ENCODE measurements around the gene WASHC3. TPM values are rescaled to one million over a fixed set of nuclear protein-coding genes. Genes with fewer than 3 reads are reported as not detected.

Gene WASHC3
- total and polyA plus RNA-seq, 2 donors (not counting 3 experiments of a cell fraction or from before 2014, with no cell fraction given): 27.8 to 28.8 TPM

DNA sequence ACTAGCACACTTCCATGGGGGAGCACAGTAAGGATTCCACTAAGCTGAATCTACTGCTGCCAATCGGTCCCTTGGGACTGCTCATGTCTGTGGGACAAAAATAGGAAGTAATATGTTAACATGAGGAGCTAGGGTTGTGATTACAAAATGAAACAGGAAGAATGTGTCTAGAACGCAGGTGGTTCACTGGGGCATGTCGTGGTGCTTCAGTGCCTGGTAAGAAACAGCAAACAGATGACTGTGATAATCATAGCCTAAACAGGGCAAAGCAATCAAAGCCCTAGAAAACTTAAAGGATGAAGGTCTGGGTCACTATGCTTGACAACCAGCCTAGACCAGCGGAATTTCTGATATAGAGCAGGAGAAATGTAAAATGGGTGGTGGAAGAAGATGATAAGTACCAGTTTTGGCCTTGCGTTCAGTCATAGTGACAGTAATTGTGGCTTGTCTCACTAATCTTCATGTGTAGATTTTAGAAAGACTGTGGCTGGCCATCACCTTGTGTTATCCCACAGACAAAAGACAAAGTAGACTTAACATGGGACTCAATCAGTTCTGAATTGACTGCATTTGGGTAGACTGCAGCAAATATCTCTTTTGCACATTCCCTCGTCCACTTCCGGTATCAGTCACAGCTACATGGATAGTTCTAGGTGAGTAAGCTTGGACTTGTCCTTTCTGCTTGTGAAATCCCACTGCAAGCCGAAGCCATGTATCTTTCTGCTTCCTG, 51.4 kb downstream of the WASHC3 start:
- H4K20me1 ChIP-seq (replicated peaks; ENCODE audit: control insufficient read depth, extremely low read depth, insufficient read depth, low read length): no peaks in the 10 kb centered on the region
- no peak for FAIRE-seq
- H3K4me2 ChIP-seq (ENCODE audit: insufficient read depth, low read length): no peak overlapping the region
- dilution Hi-C loops (cut with MboI; ENCODE audit: extremely low pct_ligation_motif_present, low sequenced_read_pairs) (no loop called here), intact Hi-C loops (cut with micrococcal nuclease) (no loop called here)
- POLR2A ChIA-PET: no interaction called here
- H3K27ac ChIP-seq (ENCODE audit: insufficient read depth, low read depth, low read length): no peak overlapping the region
- H2AFZ ChIP-seq (ENCODE audit: low read depth, low read length): no peak overlapping the region
- no peaks in the 10 kb centered on the region for H3K4me1 ChIP-seq (ENCODE audit: control insufficient read depth, extremely low read depth, insufficient read depth, low read length)
- no peak overlapping the region for H3K9ac ChIP-seq (replicated peaks; ENCODE audit: extremely low read depth, insufficient read depth, low read length)
- BruUV-seq (replicated peaks): no TSS peak
- no peak overlapping the region for H3K4me3 ChIP-seq (replicated peaks in 1 of 3; ENCODE audit: insufficient read depth in 1 of 3, low read depth in 1 of 3, low read length in 3 of 3)
- CTCF ChIA-PET: no interaction called here
- no peaks in the 10 kb centered on the region for H3K27me3 ChIP-seq (ENCODE audit: control insufficient read depth in 2 of 2, insufficient read depth in 2 of 2, low read length in 2 of 2)
- no peaks in the 10 kb centered on the region for H3K79me2 ChIP-seq (ENCODE audit: control insufficient read depth, insufficient read depth, low read length)
- TF ChIP-seq FOS (IDR thresholded peaks at IDR 0.05; ENCODE audit: borderline replicate concordance, insufficient read depth, low read length) (no peak), POLR2A (IDR thresholded peaks at IDR 0.05; ENCODE audit: low read depth, low read length) (no peak), POLR2AphosphoS5 (IDR thresholded peaks at IDR 0.05; ENCODE audit: insufficient read depth, low read depth, low read length) (no peak), GATA2 (IDR thresholded peaks at IDR 0.05; ENCODE audit: insufficient read depth, insufficient read length, low read depth, low read length) (no peak), EZH2 (IDR thresholded peaks at IDR 0.05; ENCODE audit: borderline replicate concordance, low read depth, low read length, severe bottlenecking) (no peak), MYC (IDR thresholded peaks at IDR 0.05; ENCODE audit: low read depth, low read length) (no peak), JUN (IDR thresholded peaks at IDR 0.05; ENCODE audit: borderline replicate concordance, insufficient read depth, insufficient read length, low read depth) (no peak)
- TF ChIP-seq, protein P1, sequence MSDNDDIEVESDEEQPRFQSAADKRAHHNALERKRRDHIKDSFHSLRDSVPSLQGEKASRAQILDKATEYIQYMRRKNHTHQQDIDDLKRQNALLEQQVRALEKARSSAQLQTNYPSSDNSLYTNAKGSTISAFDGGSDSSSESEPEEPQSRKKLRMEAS (IDR thresholded peaks at IDR 0.05; ENCODE audit: insufficient read depth, insufficient read length): no peak
- TF ChIP-seq, protein P2, sequence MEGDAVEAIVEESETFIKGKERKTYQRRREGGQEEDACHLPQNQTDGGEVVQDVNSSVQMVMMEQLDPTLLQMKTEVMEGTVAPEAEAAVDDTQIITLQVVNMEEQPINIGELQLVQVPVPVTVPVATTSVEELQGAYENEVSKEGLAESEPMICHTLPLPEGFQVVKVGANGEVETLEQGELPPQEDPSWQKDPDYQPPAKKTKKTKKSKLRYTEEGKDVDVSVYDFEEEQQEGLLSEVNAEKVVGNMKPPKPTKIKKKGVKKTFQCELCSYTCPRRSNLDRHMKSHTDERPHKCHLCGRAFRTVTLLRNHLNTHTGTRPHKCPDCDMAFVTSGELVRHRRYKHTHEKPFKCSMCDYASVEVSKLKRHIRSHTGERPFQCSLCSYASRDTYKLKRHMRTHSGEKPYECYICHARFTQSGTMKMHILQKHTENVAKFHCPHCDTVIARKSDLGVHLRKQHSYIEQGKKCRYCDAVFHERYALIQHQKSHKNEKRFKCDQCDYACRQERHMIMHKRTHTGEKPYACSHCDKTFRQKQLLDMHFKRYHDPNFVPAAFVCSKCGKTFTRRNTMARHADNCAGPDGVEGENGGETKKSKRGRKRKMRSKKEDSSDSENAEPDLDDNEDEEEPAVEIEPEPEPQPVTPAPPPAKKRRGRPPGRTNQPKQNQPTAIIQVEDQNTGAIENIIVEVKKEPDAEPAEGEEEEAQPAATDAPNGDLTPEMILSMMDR (IDR thresholded peaks at IDR 0.05; ENCODE audit: extremely low read depth in 1 of 2, insufficient read depth in 1 of 2, low read depth in 1 of 2, low read length in 2 of 2): no peak
- H3K9me3 ChIP-seq (replicated peaks; ENCODE audit: control insufficient read depth, insufficient read depth, low read length): no peaks in the 10 kb centered on the region
- H3K36me3 ChIP-seq (ENCODE audit: control insufficient read depth in 2 of 2, extremely low read depth in 1 of 2, insufficient read depth in 2 of 2, low read length in 2 of 2): no peaks in the 10 kb centered on the region
- no peak for DNase-seq (ENCODE audit: low read depth, low spot score)
- no peaks in the 10 kb centered on the region for H3K9me1 ChIP-seq (replicated peaks; ENCODE audit: control insufficient read depth, extremely low read depth, insufficient read depth, low read length)

All from endothelial cell of umbilical vein (primary cell).